Umbilical cord (tissue), 2 donors: ENCODE results near the gene NR1I3. TPM values are rescaled to one million over a fixed set of nuclear protein-coding genes. Genes with fewer than 3 reads are reported as not detected.
"Not testable (repeated sequence)": the region's sequence is repeated elsewhere in the genome, so short reads cannot be mapped to it uniquely, and the experiment has no call there.

Experiments used
- DNase-seq: peaks from one replicate; pipeline ENCODE4 v3.0.0-alpha.2; 2015; ENCODE audit warnings: low spot score
- total RNA-seq: library from RNA; depleted of rRNA; stranded (reverse); fragments of >200 nt; gene quantifications from one replicate; pipeline ENCODE4 v1.2.3, GENCODE V29; 2014; ENCODE audit warnings: low replicate concordance; ENCODE audit not compliant: insufficient read depth

Gene NR1I3
- total RNA-seq: 0.48 TPM

- no peak for DNase-seq
These were observed at the start of gene NR1I3 for GRCh38 chr1:161238039-161238473. NR1I3 (minus strand) TSS chr1:161238203; CDS start chr1:161236565, 1,638 bp downstream.

GRCh38 chr1:161287482-161288054 lies 49.6 kb upstream of the NR1I3 start:
- no peak for DNase-seq

GRCh38 chr1:161285521-161285920 lies 47.5 kb upstream of the NR1I3 start:
- no peak for DNase-seq

GRCh38 chr1:161285113-161285512 lies 47.1 kb upstream of the NR1I3 start:
- DNase-seq: no peak

- DNase-seq: peak; percentile 28
These were observed 45.0 kb upstream of the NR1I3 start for GRCh38 chr1:161282991-161283390.

GRCh38 chr1:161274874-161275273 lies 36.9 kb upstream of the NR1I3 start:
- no peak for DNase-seq

GRCh38 chr1:161273402-161273801 lies 35.4 kb upstream of the NR1I3 start:
- peak; percentile 27 for DNase-seq

GRCh38 chr1:161267321-161267720 lies 29.3 kb upstream of the NR1I3 start:
- DNase-seq: no peak

GRCh38 chr1:161266836-161267235 lies 28.8 kb upstream of the NR1I3 start:
- no peak for DNase-seq

- no peak for DNase-seq
These were observed 28.2 kb upstream of the NR1I3 start for GRCh38 chr1:161266202-161266601.

GRCh38 chr1:161265305-161265704 lies 27.3 kb upstream of the NR1I3 start:
- no peak for DNase-seq

- DNase-seq: peak; percentile 23
These were observed 23.5 kb upstream of the NR1I3 start for GRCh38 chr1:161261261-161262235.

- peak; percentile 75 for DNase-seq
These were observed 22.6 kb upstream of the NR1I3 start for GRCh38 chr1:161260376-161261260.

GRCh38 chr1:161259765-161260164 lies 21.8 kb upstream of the NR1I3 start:
- DNase-seq: no peak

GRCh38 chr1:161259345-161259702 lies 21.3 kb upstream of the NR1I3 start:
- DNase-seq: no peak

- DNase-seq: peak; percentile 84
These were observed 20.7 kb upstream of the NR1I3 start, which contains the start of gene PCP4L1 for GRCh38 chr1:161258439-161259344. PCP4L1 (plus strand) TSS chr1:161258745; CDS start chr1:161258975, 230 bp downstream.

- DNase-seq: not testable (repeated sequence)
These were observed 19.1 kb upstream of the NR1I3 start for GRCh38 chr1:161257109-161257508.

- DNase-seq: not testable (repeated sequence)
These were observed 18.0 kb upstream of the NR1I3 start for GRCh38 chr1:161255955-161256520.

- not testable (repeated sequence) for DNase-seq
These were observed 17.3 kb upstream of the NR1I3 start for GRCh38 chr1:161255302-161255701.

GRCh38 chr1:161251579-161251978 lies 13.6 kb upstream of the NR1I3 start:
- no peak for DNase-seq
